ENCODE results near the gene UBL3.
A peak's percentile ranks its signal among the peaks of the same experiment; 100 is the strongest.

The UBL3 gene, protein sequence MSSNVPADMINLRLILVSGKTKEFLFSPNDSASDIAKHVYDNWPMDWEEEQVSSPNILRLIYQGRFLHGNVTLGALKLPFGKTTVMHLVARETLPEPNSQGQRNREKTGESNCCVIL

DNA sequence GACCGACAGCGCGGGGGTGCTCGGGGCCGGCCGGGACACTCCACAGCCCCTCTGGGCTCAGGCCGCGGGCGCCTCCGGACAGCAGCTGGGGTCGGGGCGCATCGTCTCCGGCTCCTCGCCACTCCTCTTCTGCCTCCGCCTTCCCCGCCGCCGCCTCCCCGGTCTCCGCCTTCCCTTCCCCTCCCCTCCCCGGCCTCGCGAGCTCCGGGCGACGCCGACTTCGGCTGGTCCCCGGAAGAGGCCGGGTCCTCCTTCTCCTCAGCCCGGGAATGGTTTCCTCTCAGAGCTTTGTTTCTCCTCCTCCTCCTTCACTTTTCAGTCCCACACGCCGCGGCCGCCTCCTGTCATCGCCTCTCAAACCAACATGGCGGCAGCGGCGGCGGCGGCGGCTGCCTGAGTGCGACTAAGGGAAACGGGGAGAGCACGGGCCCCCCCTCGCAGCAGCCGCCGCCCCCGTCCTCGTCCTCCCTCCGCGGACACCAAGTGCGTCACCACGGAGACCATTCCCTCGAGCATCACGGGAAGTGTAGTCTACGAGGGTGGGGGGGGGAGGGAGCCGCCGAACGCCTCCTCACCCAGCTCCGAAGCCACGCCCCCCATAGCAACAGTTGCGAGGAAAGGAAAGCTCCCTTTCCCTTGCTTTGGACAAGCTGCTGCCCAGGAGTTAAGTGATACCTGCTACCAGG is at the start of gene UBL3:
Gene UBL3 (minus strand): TSS at position 405 of the 686 bp plus-strand sequence. CDS start 1,079 bp downstream, outside the sequence.
- Histone ChIP-seq H3K9me3 (ENCODE audit: insufficient read depth, low read depth, low read length) (no peaks in the 10 kb centered on the region), H3K27ac (ENCODE audit: low read length) (no peak within 1 kb of the TSS), H3K4me3 (ENCODE audit: low read length) (peak within 1 kb of the TSS; percentile 88)

DNA sequence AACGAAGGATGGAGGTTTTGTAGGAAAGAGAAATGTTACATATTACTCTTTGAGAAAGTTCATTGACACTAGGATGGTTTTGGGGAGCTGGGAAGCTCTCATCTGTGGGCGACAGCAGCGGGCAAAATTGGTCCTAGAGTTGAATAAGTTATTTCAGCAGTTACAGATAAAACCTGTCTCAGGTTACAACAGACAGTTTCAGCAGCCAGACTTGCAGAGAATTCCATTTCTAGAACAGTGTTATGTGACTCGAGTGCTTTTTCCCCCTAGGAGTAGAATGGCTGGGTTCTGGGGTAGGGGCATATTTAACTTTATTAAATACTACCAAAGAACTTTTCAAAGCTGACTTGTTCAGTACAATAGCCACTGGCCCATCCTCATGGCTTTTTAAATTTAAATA is 46.7 kb upstream of the UBL3 start:
- H3K27ac ChIP-seq (ENCODE audit: low read length): no peak overlapping the region
- no peak overlapping the region for H3K9ac ChIP-seq (ENCODE audit: low read depth, low read length)
- no peaks in the 10 kb centered on the region for H3K27me3 ChIP-seq (ENCODE audit: insufficient read depth, low read length)
- no peaks in the 10 kb centered on the region for H3K36me3 ChIP-seq (ENCODE audit: insufficient read depth, low read depth, low read length)
- no peaks in the 10 kb centered on the region; the same call in 1 of the 2 replicates for H3K4me1 ChIP-seq (ENCODE audit: insufficient read depth, low read length)
- H3K4me3 ChIP-seq (ENCODE audit: low read length): no peak overlapping the region
- no peaks in the 10 kb centered on the region for H3K9me3 ChIP-seq (ENCODE audit: insufficient read depth, low read depth, low read length)

More for the DNA sequence above, at the start of gene UBL3:
- peaks cover 22% of the 10 kb centered on the region for H3K4me1 ChIP-seq (ENCODE audit: insufficient read depth, low read length)
- H3K9ac ChIP-seq (ENCODE audit: low read depth, low read length): peak within 1 kb of the TSS; percentile 76; the same call in 1 of the 2 replicates
- peaks cover 4% of the 10 kb centered on the region; the same call in 1 of the 2 replicates for H3K27me3 ChIP-seq (ENCODE audit: insufficient read depth, low read length)
- no peaks in the 10 kb centered on the region for H3K36me3 ChIP-seq (ENCODE audit: insufficient read depth, low read depth, low read length)

DNA sequence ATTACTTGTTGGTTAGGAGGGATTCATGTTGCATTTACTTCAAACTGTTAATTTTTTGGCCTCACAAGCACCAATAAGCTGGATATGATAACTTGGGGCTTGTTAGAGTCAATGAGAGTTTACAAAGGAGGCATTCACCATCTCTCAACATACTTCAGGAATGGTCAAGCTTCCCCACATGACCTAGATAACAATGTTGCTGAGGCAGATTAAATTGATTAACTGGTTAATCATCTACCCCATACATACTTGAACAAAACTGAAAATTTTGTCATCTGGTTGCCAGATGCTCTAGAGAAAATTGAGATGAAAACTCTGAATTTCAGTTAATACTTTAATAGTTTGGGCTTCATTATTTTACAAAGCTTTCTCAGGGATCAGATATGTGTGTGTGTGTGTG is 43.0 kb upstream of the UBL3 start:
- H3K27ac ChIP-seq (ENCODE audit: low read length): no peak overlapping the region
- no peaks in the 10 kb centered on the region for H3K9me3 ChIP-seq (ENCODE audit: insufficient read depth, low read depth, low read length)
- H3K4me1 ChIP-seq (ENCODE audit: insufficient read depth, low read length): no peaks in the 10 kb centered on the region; the same call in 1 of the 2 replicates
- no peaks in the 10 kb centered on the region for H3K36me3 ChIP-seq (ENCODE audit: insufficient read depth, low read depth, low read length)
- no peaks in the 10 kb centered on the region for H3K27me3 ChIP-seq (ENCODE audit: insufficient read depth, low read length)
- H3K9ac ChIP-seq (ENCODE audit: low read depth, low read length): no peak overlapping the region
- no peak overlapping the region for H3K4me3 ChIP-seq (ENCODE audit: low read length)

DNA sequence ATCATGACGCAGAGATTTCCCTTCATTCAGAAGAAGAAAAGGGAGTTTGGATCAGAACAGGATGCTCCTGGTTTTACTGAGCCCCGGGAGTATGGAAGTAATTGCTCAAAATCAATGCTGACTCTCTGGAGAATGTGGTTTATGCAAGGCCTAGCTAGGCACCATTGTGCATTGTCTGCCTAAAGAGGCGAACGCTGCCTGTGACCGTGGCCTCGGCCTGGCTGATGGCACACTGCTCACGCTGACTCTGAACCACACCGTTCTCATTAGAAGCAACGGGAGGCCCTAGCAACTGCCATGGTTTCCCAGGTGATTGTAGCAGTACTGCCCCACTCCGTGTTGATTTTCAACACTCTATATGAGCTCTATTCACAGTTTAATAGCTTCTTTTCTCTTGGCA is 41.7 kb upstream of the UBL3 start:
- H3K9me3 ChIP-seq (ENCODE audit: insufficient read depth, low read depth, low read length): no peaks in the 10 kb centered on the region
- no peaks in the 10 kb centered on the region for H3K27me3 ChIP-seq (ENCODE audit: insufficient read depth, low read length)
- H3K4me3 ChIP-seq (ENCODE audit: low read length): no peak overlapping the region
- no peaks in the 10 kb centered on the region for H3K36me3 ChIP-seq (ENCODE audit: insufficient read depth, low read depth, low read length)
- no peak overlapping the region for H3K27ac ChIP-seq (ENCODE audit: low read length)
- no peak overlapping the region for H3K9ac ChIP-seq (ENCODE audit: low read depth, low read length)
- no peaks in the 10 kb centered on the region; the same call in 1 of the 2 replicates for H3K4me1 ChIP-seq (ENCODE audit: insufficient read depth, low read length)

DNA sequence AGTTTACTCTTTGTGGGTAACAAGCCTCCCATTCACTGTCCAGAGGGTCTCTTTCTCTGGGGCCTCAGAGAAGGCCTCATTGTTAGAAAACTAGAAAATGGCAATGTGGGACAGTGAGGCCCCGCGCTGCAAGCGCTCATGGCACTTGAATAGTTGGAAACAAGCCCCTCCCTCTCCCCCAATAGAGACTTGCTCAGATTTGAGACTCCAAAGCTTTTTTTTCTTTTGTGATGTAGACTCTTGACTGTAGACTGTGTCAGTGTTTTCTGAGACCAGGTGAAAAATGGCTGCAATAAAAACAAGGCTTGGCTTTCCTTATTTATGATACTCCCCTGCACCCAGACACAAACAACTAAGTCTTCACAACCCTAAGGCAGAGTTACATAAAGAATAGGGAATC is 38.7 kb upstream of the UBL3 start:
- Histone ChIP-seq H3K9ac (ENCODE audit: low read depth, low read length) (no peak overlapping the region), H3K27ac (ENCODE audit: low read length) (no peak overlapping the region), H3K9me3 (ENCODE audit: insufficient read depth, low read depth, low read length) (no peaks in the 10 kb centered on the region), H3K4me1 (ENCODE audit: insufficient read depth, low read length) (peaks cover 22% of the 10 kb centered on the region; the same call in 1 of the 2 replicates), H3K27me3 (ENCODE audit: insufficient read depth, low read length) (no peaks in the 10 kb centered on the region), H3K4me3 (ENCODE audit: low read length) (no peak overlapping the region), H3K36me3 (ENCODE audit: insufficient read depth, low read depth, low read length) (no peaks in the 10 kb centered on the region)

DNA sequence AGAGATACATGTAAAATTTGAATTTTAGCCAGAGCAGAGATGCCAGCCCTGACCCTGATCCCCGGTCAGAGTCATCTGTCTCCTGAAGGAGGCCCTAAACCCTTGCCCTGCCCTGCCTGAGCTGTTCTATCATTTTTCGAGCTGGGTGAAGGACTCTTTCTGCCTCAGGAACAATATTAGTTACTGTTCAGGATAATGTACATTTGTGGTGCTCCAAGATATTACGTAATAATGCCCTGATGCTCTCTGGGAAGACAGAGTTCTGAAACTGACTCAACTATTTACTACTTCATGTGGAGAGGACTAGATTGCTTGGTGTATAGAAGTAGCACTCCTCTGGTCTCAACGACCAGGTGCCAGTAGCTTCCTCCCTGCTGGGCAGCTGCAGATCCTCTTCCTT is 37.9 kb upstream of the UBL3 start:
- H3K27ac ChIP-seq (ENCODE audit: low read length): no peak overlapping the region
- no peak overlapping the region for H3K9ac ChIP-seq (ENCODE audit: low read depth, low read length)
- H3K36me3 ChIP-seq (ENCODE audit: insufficient read depth, low read depth, low read length): no peaks in the 10 kb centered on the region
- H3K9me3 ChIP-seq (ENCODE audit: insufficient read depth, low read depth, low read length): no peaks in the 10 kb centered on the region
- no peaks in the 10 kb centered on the region for H3K27me3 ChIP-seq (ENCODE audit: insufficient read depth, low read length)
- no peak overlapping the region for H3K4me3 ChIP-seq (ENCODE audit: low read length)
- H3K4me1 ChIP-seq (ENCODE audit: insufficient read depth, low read length): peaks cover 23% of the 10 kb centered on the region; the same call in 1 of the 2 replicates

DNA sequence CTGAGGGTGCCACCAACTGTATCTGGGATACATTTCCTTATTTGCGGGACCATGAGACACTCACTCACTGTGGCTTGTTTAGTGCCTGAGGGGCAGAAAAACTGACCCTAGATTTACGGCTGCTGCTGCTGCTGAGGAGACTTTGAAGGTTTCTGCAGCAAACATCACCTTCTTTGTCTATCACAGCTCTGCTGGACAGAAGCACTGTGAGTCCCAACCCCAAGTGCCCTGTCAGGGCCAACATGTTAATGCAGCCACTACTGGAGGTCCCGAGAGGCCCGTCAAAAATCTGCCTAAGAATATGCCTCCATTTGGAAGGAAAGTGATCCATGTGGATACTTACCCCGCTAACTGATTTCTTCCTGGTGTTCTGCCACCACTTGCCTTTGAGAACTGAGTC is 37.3 kb upstream of the UBL3 start:
- no peaks in the 10 kb centered on the region for H3K27me3 ChIP-seq (ENCODE audit: insufficient read depth, low read length)
- no peak overlapping the region for H3K9ac ChIP-seq (ENCODE audit: low read depth, low read length)
- H3K27ac ChIP-seq (ENCODE audit: low read length): no peak overlapping the region
- H3K4me1 ChIP-seq (ENCODE audit: insufficient read depth, low read length): peaks cover 23% of the 10 kb centered on the region; the same call in 1 of the 2 replicates
- no peak overlapping the region for H3K4me3 ChIP-seq (ENCODE audit: low read length)
- H3K36me3 ChIP-seq (ENCODE audit: insufficient read depth, low read depth, low read length): no peaks in the 10 kb centered on the region
- no peaks in the 10 kb centered on the region for H3K9me3 ChIP-seq (ENCODE audit: insufficient read depth, low read depth, low read length)

DNA sequence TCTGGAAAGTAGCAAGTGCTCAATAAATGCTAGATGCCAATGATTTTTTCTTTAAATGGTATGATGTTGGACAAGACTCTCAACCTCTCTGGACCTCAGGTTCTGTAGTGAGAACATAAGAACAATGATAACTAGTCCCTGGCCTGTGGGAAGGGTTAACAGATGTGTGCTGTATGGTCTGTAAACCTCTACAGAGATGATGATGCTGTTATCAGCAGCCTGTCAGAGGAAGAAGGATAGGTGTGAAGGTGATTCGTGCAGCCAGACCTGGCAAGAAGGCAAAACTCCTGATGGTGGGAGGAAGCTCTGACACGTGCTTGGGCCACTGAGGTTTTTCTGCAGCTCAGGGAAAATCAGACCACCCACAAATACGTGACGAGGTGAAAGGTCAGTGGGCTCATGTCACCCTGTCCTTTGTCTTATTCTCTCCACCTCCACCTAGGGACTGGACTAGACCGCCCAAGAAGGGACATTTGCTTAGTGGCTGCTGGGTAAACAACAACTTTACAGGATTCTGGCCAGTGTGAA is 36.7 kb upstream of the UBL3 start:
- no peaks in the 10 kb centered on the region for H3K27me3 ChIP-seq (ENCODE audit: insufficient read depth, low read length)
- H3K4me3 ChIP-seq (ENCODE audit: low read length): no peak overlapping the region
- no peak overlapping the region for H3K27ac ChIP-seq (ENCODE audit: low read length)
- H3K9me3 ChIP-seq (ENCODE audit: insufficient read depth, low read depth, low read length): no peaks in the 10 kb centered on the region
- peaks cover 23% of the 10 kb centered on the region; the same call in 1 of the 2 replicates for H3K4me1 ChIP-seq (ENCODE audit: insufficient read depth, low read length)
- H3K36me3 ChIP-seq (ENCODE audit: insufficient read depth, low read depth, low read length): no peaks in the 10 kb centered on the region
- no peak overlapping the region for H3K9ac ChIP-seq (ENCODE audit: low read depth, low read length)

DNA sequence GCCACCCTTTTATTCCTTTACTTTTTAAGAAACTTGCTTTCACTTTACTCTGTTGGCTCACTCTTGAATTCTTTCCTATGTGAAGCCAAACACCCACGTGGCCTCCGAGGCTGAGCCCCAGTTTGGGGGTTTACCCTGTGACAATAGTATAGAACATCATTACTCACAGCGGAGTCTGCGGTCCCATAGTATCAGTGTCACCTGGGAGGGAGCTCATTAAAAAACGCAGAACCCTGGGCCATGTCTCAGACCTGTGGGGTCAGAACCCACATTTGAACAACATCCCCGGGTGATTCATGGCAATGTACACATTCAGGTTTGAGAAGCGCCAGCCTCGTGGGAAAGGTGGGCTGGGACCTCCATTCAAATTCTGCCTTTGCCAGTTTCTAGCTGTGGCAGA is 36.0 kb upstream of the UBL3 start:
- Histone ChIP-seq H3K27ac (ENCODE audit: low read length) (no peak overlapping the region), H3K4me3 (ENCODE audit: low read length) (no peak overlapping the region), H3K9ac (ENCODE audit: low read depth, low read length) (no peak overlapping the region), H3K9me3 (ENCODE audit: insufficient read depth, low read depth, low read length) (no peaks in the 10 kb centered on the region), H3K27me3 (ENCODE audit: insufficient read depth, low read length) (no peaks in the 10 kb centered on the region), H3K36me3 (ENCODE audit: insufficient read depth, low read depth, low read length) (no peaks in the 10 kb centered on the region), H3K4me1 (ENCODE audit: insufficient read depth, low read length) (peaks cover 27% of the 10 kb centered on the region; the same call in 1 of the 2 replicates)

DNA sequence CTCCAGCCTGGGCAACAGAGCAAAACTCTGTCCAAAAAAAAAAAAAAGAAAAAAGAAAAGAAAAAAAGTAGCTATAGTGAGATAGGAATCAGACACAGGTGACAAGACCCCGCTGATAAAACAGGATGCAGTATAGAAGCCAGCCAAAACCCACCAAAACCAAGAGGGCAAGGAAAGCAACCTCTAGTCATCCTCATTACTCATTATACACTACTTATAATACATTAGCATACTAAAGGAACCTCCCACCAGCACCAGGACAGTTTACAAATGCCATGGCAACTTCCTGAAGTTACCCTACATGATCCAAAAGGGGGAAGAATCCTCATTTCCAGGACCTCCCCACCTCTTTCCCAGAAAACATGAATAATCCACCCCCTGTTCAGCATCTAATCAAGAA is 35.6 kb upstream of the UBL3 start:
- Histone ChIP-seq H3K36me3 (ENCODE audit: insufficient read depth, low read depth, low read length) (no peaks in the 10 kb centered on the region), H3K27me3 (ENCODE audit: insufficient read depth, low read length) (no peaks in the 10 kb centered on the region), H3K27ac (ENCODE audit: low read length) (no peak overlapping the region), H3K9me3 (ENCODE audit: insufficient read depth, low read depth, low read length) (no peaks in the 10 kb centered on the region), H3K4me3 (ENCODE audit: low read length) (no peak overlapping the region), H3K4me1 (ENCODE audit: insufficient read depth, low read length) (peaks cover 28% of the 10 kb centered on the region; the same call in 1 of the 2 replicates), H3K9ac (ENCODE audit: low read depth, low read length) (no peak overlapping the region)

DNA sequence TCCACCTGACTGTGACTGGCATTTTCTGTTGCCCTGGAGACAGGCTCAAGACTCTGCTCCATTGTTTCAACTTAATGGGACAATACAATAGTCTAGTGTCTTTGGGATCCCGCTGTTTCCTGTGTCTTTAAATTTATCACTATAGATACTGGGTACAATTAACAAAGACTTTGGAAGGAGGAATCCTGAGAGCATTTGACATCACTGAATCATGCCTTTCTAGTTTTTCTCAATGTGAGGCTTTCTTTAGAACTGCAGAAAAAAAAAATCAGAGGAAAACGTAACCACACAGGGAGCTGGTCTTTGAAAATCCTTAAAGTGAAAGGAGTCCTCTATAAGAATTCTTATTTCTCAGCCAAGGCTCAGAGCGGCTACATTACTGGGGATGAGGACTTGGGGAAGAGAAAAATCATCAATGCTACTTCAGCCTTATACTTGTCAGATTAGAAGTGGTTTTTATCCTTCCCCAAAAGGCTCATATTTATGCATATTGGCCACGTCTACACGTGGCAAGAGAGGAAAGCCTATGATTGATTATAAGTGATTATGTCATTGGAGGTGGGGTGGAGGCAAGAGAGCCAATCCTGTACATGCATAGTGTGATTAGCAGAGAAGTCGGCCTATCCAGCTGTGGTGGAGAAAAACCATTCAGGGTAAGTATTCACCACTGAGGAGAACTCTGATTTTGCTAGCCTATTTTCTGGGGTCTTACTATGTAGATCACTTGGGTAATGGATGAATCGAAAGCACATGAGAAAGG is 34.4 kb upstream of the UBL3 start:
- no peak overlapping the region for H3K27ac ChIP-seq (ENCODE audit: low read length)

More for the DNA sequence above, 34.4 kb upstream of the UBL3 start:
- no peaks in the 10 kb centered on the region for H3K27me3 ChIP-seq (ENCODE audit: insufficient read depth, low read length)
- no peaks in the 10 kb centered on the region for H3K36me3 ChIP-seq (ENCODE audit: insufficient read depth, low read depth, low read length)
- H3K4me1 ChIP-seq (ENCODE audit: insufficient read depth, low read length): peaks cover 28% of the 10 kb centered on the region; the same call in 1 of the 2 replicates
- H3K9me3 ChIP-seq (ENCODE audit: insufficient read depth, low read depth, low read length): no peaks in the 10 kb centered on the region
- no peak overlapping the region; the same call in 1 of the 2 replicates for H3K9ac ChIP-seq (ENCODE audit: low read depth, low read length)
- H3K4me3 ChIP-seq (ENCODE audit: low read length): peak overlapping the region; percentile 16; the same call in 1 of the 2 replicates
